HG02763 (cell line): ENCODE data around the gene NME3.
"Not testable (repeated sequence)": the region's sequence is repeated elsewhere in the genome, so short reads cannot be mapped to it uniquely, and the experiment has no call there.

Experiments used
- ATAC-seq: cut with Tn5 transposase; IDR thresholded peaks from one replicate; pipeline ENCODE4 v1.9.1; 2021; ENCODE audit warnings: mild to moderate bottlenecking, moderate library complexity; ENCODE audit not compliant: unreplicated experiment

The NME3 gene

GRCh38 chr16:1754204-1754603, 17.1 kb downstream of the NME3 start:
- no peak for ATAC-seq

DNA sequence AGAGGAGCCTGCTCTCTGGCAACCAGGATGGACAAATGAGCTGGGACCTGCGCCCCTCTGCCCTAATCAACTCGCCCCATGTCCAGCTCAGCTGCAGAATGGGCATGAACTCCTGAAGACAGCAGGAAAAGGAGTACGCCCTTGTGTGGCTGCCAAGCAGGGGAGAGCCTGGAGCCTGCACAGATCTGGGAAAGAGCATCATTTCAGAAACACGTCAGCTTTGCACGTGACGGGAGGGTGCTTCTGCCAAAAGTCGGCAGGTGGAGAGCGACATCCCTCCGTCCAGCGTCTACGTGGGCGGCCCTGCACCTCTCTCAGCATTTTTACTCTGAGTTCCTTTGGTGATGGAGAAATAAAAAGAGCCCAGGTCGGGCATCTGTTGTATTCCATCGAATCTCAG, 18.5 kb downstream of the NME3 start:
- no peak for ATAC-seq

DNA sequence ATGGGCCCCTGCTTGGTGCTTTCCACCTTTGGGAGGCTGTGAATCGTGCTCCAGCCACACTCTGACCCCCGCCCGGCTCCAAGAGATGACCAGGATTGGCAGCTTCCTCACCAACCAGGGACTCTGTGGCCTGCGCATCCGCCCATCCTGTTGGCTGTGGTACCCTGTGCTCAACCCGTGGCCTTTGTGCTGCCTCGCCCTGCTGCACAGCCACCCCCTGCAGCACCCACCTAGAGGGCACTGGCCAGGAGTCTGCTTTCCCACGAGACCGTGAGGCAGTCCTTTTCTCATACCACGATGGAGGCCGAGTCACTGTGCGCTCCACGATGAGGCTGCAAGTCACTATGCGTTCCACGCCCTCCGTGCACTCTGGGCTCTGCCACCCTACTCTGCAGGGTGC, 19.4 kb downstream of the NME3 start:
- ATAC-seq, result no peak

GRCh38 chr16:1749152-1750117, 21.9 kb downstream of the NME3 start:
- ATAC-seq, result no peak

DNA sequence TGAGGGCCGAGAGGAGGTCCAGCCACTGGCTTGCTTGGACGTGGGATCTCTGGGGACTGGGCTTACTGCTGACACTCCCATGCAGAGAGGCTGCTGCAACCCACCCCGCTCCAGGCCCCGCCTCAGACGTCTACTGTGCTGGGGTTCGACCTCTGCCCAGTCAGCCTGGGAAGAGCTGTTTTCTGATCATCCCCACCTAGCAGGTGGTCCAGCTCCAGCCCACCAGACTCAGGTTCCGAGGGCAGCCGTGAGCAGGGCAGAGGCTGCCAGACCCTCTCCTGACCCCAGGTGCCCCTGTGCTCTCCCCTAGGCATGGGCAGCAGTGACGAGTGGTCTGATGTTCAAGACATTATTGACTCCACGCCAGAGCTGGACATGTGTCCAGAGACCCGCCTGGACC, 23.4 kb downstream of the NME3 start:
- no peak for ATAC-seq

DNA sequence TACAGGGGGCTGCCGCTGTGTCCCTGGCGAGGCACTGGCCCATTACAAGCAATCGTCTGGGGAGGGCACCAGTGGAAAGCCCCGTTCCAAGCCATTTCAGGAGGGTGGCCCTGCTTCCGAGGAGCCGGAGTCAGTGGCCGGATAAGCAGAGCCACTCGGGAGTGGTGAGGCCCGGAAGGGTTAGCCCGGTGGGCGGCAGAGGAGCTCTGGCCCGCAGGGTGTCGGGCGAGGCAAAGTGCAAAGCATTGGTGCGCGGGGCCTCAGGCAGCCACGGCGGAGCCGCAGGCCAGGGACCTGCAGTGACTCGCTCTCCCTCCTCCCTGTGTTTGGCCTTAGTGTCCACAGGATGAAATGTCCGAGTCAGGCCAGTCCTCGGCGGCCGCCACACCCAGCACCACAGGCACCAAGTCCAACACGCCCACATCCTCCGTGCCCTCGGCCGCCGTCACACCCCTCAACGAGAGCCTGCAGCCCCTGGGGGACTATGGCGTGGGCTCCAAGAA, 24.6 kb downstream of the NME3 start:
- no peak for ATAC-seq

- no peak for ATAC-seq
Observed at GRCh38 chr16:1745900-1746692, 25.2 kb downstream of the NME3 start.

- no peak for ATAC-seq
Observed at GRCh38 chr16:1745181-1745899, 26.0 kb downstream of the NME3 start.

- ATAC-seq, result no peak
Observed at GRCh38 chr16:1744338-1744840, 27.0 kb downstream of the NME3 start.

DNA sequence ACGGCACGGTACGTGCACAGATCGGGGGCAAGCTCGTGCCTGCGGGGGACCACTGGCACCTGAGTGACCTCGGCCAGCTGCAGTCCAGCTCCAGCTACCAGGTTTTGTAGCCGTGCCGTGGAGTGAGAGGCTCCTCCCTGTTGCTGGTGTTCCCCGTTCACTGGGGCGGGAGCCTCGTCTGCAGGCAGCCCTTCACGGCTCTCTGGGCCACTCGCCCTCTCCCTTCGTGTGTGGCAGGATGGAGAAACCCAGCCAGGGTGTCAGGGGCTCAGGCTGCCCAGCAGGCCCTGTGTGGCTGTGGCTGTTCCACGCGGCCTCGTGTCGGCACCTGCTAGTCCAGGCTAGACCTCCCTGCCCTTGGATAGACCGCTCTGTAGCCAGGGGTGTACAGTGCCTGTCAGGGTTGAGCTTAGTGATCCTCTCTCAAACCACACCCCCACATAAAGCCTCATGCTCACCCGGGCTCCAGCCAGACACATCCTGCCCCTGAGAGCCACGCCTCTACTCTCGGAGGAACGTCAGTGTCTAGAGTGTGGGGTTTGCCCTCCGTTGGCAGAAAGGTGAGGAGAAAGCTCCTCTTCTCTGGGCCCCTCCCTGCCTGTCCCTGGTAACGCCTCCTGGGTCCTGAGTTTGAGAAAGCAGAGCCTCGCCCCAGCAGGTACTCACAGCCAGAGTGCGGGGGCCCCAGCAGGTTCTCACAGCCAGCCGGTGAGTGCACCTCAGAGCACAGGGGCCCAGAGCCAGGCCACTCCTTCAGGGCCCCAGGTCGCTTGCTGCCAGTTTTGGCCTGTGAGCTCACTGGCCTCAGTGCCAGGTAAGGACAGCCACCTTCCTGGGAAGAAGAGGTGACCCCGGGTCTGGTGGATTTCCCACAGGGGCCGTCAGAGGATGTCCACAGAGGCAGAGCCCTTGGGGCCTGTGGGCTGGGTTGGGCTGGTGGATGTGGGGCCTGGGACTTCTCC, 27.7 kb downstream of the NME3 start:
- ATAC-seq, result no peak

- ATAC-seq, result no peak
Observed at GRCh38 chr16:1741553-1742165, 29.7 kb downstream of the NME3 start.

DNA sequence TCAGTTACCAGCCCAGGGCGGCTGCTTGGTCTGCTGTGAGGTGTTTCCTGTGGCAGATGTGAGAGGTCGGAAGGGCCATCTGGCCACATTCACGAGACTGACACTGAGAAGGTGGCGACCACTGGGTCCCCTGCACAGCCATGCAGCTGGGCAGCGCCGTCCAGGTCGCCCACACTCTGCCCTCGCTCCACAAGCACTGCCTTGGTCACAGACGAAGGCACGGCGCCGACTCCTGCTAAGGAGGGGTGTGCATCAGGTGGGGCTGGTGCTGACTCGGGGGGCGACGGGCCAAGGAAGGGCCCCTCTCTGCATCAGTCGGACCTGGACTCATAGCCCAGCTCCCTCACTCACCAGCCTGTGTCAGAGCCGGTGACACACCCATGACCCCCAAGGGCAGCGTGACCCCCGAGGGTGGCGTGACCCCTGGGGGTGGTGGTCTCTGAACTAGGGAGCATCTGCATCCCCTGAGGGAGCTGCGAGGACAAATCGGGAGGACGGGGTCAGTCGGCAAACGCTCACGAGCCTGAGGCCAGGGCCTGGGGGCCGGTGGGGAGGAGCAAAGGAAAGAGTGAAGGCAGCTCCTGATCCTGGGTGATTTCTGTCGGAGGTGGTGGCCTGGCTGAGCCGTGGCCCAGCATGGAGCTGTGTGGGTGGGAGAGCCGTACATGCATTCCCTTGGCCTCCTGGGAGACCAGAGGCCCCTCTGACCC, 30.4 kb downstream of the NME3 start:
- no peak for ATAC-seq

GRCh38 chr16:1740234-1740633, 31.1 kb downstream of the NME3 start:
- ATAC-seq, result no peak

GRCh38 chr16:1734816-1735215, 36.5 kb downstream of the NME3 start:
- ATAC-seq, result no peak

GRCh38 chr16:1734123-1734522, 37.2 kb downstream of the NME3 start:
- no peak for ATAC-seq

DNA sequence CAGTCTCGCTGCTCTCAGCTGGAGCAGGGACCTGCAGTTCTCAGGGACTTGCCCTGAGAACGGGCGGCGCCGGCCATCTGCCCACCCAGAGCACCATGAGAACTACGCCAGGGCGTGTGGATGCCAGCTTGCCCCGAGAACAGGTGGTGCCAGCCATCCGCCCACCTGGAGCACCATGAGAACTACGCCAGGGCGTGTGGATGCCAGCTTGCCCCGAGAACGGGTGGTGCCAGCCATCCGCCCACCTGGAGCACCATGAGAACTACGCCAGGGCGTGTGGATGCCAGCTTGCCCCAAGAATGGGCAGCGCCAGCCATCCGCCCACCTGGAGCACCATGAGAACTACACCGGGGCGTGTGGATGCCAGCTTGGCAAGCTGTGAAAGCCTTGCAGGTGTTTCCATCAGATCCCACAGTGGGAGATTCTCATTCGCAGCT, 38.8 kb downstream of the NME3 start:
- not testable (repeated sequence) for ATAC-seq

DNA sequence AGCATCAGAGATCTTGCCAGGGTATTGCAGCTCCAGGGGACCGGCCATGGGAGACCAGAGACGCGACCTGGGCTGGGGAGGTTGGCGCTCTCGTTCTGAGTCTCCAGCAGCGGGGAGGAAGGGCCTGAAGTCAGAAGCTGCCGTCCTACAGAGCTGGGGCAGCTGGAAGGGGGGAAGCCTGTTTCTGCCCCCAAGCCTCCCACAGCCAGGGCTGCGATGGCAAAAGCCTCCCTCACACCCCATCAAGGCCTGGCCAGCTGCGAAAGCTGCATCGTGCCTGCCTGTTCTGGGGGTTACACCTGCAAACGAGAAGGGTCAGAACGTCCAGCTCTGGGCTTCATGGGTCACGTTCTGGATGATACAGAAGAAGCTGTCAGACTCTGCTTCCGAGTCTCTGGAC, 39.3 kb downstream of the NME3 start:
- ATAC-seq, result no peak

DNA sequence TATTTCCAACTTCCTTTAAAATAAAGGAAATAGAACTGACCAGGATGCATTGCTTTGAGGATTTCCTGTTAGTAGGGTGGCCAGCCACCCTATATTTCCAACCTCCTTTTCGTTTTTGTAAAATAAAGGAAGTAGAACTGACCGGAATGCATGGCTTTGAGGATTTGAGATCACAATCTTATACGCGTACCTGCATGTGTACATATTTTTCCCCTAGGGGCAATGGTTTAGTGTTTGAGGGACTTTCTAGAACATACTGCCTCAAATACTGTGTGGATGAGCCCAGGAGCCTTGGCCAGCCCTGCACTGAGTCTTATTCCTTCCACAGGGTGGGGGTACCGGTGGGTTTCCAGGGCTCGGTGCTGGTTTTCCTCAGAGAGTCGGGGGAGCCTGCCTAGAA, 39.7 kb downstream of the NME3 start:
- ATAC-seq, result no peak

DNA sequence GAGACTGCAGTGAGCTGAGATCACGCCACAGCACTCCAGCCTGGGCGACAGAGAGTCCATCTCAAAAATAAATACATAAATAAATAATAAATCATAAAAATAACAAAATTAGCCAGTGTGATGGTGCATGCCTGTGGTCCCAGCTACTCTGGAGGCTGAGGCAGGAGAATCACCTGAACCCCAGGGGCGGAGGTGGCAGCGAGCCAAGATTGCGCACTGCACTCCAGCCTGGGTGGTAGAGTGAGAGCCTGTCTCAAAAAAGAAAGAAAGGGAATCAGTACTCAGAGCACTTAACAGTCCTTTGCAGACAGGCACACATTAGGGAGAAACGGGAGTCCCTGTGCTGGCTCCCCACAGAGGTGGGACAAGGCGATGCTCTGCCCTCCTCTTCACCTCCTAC, 40.3 kb downstream of the NME3 start:
- no peak for ATAC-seq
